VCaP (cell line): ENCODE results near the gene SERPINA1.

Source experiments
- H3K27ac ChIP-seq: fragments of 450-650 bp; 2 replicates; pipeline ENCODE4 v1.5.1; 2017
- TF ChIP-seq, protein P1 (sequence below): fragments of 450-650 bp; conservative IDR thresholded peaks from 2 replicates; pipeline ENCODE4 v1.5.1; 2017; ENCODE audit warnings: mild to moderate bottlenecking, moderate library complexity

The SERPINA1 gene

GRCh38 chr14:94332063-94332583 is 56.3 kb downstream of the SERPINA1 start:
- TF ChIP-seq, protein P1, sequence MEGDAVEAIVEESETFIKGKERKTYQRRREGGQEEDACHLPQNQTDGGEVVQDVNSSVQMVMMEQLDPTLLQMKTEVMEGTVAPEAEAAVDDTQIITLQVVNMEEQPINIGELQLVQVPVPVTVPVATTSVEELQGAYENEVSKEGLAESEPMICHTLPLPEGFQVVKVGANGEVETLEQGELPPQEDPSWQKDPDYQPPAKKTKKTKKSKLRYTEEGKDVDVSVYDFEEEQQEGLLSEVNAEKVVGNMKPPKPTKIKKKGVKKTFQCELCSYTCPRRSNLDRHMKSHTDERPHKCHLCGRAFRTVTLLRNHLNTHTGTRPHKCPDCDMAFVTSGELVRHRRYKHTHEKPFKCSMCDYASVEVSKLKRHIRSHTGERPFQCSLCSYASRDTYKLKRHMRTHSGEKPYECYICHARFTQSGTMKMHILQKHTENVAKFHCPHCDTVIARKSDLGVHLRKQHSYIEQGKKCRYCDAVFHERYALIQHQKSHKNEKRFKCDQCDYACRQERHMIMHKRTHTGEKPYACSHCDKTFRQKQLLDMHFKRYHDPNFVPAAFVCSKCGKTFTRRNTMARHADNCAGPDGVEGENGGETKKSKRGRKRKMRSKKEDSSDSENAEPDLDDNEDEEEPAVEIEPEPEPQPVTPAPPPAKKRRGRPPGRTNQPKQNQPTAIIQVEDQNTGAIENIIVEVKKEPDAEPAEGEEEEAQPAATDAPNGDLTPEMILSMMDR: no peak
- no peak overlapping the region for H3K27ac ChIP-seq

GRCh38 chr14:94331462-94331861 is 56.9 kb downstream of the SERPINA1 start:
- no peak overlapping the region for H3K27ac ChIP-seq
- TF ChIP-seq, protein P1: no peak

DNA sequence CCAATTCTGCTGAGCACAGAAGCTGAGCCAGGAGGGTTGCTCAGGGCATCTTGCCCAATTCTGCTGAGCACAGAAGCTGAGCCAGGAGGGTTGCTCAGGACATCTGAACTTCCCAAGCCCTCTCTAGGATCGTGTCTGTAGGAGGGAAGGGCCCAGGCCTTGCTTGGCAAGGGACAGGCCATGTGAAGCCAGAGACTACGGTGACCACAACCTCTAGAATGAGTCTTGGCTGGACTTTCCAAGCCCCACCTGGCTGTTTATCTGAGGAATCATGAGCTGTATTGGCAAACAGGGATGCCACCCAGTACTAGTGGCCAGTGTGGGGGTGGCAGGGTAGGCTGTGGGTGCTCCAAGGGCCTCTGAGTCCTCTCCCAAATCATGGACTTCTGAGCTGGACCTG is 57.5 kb downstream of the SERPINA1 start:
- TF ChIP-seq, protein P1: no peak
- no peak overlapping the region for H3K27ac ChIP-seq

GRCh38 chr14:94330432-94330831 is 58.0 kb downstream of the SERPINA1 start:
- TF ChIP-seq, protein P1: no peak
- no peak overlapping the region for H3K27ac ChIP-seq

DNA sequence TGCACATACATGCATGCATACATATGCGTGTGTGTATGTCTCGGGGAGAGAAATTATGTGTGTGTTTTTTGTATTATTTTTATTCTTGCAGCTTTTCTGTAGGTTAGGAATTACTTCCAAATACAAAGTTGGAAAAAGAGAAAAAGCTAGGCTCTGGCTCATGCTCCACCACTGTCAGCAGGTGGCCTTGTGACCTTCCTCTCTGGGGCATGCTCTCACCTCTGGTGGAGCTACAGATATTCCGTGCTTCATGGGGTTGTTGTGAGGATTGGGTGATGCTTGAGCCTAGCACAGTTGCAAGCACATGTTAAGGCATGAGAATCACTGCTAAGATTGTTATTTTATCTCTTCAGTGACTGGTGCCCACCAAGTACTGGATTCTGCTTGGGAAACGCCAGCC is 58.5 kb downstream of the SERPINA1 start:
- no peak overlapping the region for H3K27ac ChIP-seq
- TF ChIP-seq, protein P1: no peak

DNA sequence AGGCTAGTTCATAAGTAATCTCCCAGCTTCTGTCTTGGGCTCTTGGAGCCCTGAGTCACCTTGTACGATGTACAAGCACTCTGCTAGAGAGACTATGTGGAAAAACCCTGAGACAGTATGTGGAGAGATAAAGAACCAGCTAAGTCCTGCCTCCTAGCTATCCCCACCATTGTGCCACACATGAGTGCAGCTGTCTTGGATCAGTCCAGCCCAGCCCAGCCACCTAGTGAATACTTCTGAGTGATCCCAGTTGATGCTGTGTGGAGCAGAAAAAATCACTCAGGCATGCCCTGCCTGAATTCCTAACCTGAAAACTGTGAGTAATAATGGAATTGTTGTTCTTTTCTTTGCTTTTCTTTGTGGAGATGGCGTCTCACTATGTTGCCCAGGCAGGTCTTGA is 60.2 kb downstream of the SERPINA1 start:
- H3K27ac ChIP-seq: no peak overlapping the region
- TF ChIP-seq, protein P1: no peak
